NCI-H2107 treated with DMSO at 0.1 percent for 48 hours (cell line): ENCODE measurements around the gene RNF25.
A peak's percentile ranks its signal among the peaks of the same experiment; 100 is the strongest.

Source experiments
- DNase-seq: peaks from one replicate; lab custom pipeline; 2025; ENCODE audit not compliant: unreplicated experiment; lab: John Stamatoyannopoulos, UW

The RNF25 gene

GRCh38 chr2:218671654-218672566 is at the start of gene RNF25, which contains the start of gene STK36:
TSS of gene RNF25 (minus strand) at chr2:218672002. CDS start at chr2:218671970, 32 bp downstream.
TSS of gene STK36 (plus strand) at chr2:218672086. CDS start at chr2:218672830, 744 bp downstream.
- DNase-seq = peak; percentile 80

DNA sequence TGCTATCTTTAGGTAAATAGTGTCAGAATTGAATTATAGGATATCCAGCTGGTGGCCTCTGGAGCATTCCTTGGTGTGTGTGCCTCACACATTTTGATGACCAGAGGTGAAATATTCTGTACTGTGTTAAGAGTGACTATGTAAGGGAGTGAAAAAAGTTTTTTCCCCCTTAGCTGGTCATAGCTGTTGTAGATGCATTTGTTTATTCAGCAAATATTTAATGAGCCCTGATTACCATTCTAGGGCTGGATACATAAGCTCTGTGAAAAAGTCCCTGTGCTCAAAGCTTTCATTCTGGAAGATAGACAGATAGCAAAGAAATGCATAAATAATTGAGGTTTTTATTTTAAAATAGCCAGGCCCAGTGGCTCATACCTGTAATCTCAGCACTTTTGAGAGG is 49.7 kb upstream of the RNF25 start:
- no peak for DNase-seq

DNA sequence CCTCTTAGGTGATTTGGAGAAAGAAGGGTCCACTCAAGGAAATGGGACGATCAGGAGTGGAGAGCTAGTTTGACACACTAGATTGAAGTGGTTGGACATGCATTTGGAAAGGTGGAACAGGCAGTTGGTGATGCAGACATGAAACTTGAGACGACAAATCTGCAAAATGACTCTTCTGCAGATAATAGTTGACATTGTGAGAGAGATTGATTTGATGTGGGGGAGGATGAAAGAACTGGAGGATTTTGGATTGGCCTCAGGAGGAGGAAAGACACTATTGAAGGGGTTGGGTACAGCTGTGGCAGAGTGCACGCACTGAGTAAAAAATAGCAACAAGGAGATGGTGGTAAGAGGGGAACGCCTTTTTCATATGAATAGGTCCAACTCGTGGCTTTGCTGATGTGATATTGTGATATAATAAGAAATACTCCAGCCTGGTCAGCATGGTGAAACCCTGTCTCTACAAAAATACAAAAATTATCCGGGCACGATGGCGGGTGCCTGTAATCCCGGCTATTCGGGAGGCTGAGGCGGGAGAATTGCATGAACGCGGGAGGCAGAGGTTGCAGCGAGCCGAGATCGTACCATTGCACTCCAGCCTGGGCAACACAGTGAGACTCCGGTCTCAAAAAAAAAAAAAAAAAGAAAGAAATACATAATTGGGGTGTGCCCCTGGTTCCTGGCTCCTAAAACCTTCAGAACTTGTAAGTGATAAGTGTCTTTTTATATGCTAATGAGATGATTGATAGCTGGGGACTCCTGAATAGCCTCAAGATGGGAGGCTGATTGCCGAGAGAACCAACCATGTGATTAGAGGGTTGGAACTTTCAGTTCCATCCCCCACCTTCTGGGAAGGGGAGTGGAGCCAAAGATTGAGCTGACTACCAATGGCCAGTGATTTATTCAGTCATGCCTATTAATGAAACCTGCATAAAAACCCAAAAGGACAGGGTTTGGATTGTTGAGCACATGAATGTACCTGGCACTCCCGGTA is 48.5 kb upstream of the RNF25 start:
- no peak for DNase-seq

GRCh38 chr2:218719457-218719856 is 47.7 kb upstream of the RNF25 start:
- DNase-seq = no peak

DNA sequence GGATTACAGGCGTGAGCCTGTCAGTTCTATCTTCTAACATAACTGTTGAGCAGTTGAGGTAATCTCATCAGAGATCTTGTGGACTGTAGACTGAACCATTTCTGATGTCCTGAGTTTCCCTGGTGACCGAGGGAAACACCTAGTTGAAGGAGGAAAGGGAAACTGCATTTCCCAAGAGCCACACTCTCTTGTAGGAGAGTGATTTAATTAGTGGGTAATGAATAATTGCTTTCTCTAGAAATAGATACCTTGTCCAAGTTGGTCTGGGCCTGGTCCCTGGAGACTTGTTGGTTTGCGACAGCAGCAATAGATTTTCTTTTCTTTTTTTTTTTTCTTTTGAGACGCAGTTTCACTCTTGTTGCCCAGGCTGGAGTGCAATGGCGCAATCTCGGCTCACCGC is 46.3 kb upstream of the RNF25 start:
- DNase-seq = no peak

DNA sequence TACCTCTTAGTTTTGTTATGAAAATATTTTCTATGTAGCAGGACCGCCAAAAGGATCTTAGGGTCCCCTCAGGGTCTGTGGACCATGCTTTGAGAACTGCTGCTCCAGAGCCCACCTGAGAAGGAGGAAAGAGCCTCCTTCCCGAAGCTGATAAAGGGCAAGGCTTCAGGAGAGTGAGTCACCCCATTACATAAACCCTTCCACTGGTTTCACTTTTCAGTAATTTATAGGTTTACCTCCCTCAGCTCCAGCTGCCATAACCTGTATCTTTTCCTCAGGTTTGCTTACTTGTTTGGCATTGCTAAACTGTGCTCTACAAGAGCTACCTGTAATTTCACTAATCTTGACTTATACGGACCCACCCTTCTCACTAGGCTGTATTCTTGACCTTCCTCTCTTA is 45.5 kb upstream of the RNF25 start:
- no peak for DNase-seq

GRCh38 chr2:218716070-218716469 is 44.3 kb upstream of the RNF25 start:
- DNase-seq = no peak

DNA sequence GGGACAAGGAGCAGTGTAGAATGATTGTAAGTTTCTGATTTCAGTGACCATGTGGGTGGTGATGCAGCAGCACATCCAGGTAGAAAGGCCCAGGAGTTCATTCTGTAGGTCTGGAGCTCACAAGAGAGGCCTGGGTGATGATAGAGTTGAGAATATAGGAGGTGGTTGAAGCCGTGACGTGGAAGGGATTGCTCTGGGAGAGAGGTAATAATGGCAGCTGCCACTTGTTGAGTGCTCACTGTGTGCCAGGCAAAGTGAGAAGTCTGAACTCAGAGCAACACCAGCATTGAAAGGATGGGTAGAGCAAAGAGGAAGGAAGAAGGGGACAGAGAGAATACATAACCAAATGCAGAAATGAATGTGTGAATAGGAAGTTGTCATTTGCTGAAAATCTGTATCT is 42.1 kb upstream of the RNF25 start:
- no peak for DNase-seq

DNA sequence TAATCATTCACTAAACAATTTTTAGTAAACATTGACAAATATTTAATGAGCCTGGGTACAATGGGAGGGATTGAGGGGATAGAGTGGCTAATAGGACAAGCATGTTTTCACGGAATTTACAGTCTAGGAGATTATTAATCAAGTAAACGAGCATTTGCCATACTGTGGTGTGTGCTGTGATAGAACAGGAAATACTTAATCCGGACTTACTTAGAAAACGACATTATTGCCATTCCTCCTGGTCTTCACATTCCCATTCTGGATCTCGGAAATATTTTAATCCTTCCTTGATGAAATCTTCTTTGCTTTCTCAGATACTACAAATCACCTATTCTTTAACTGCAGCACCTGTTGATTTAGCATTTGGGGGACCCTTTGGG is 39.7 kb upstream of the RNF25 start:
- DNase-seq = no peak

- peak; percentile 77 for DNase-seq
These were observed 39.1 kb upstream of the RNF25 start, which contains the start of gene TTLL4 for GRCh38 chr2:218710687-218711549. TSS of gene TTLL4 (plus strand) at chr2:218710835. CDS start at chr2:218737677, 26,842 bp downstream.

DNA sequence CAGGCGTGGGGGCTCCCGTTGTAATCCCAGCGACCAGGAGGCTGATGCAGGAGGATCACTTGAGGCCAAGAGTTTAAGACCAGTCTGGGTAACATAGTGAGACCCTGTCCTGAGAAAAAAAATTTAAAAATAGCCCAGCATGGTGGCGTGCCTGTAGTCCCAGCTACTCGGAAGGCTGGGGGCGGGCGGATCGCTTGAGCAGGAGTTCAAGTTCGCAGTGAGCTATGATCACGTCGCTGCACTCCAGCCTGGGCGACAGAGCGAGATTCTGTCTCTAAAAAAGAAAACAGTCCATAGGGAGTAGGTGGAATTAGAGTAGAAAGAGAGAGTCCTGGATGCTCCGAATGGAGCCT is 38.5 kb upstream of the RNF25 start:
- DNase-seq = no peak

- DNase-seq = no peak
These were observed 38.1 kb upstream of the RNF25 start for GRCh38 chr2:218709908-218710307.

DNA sequence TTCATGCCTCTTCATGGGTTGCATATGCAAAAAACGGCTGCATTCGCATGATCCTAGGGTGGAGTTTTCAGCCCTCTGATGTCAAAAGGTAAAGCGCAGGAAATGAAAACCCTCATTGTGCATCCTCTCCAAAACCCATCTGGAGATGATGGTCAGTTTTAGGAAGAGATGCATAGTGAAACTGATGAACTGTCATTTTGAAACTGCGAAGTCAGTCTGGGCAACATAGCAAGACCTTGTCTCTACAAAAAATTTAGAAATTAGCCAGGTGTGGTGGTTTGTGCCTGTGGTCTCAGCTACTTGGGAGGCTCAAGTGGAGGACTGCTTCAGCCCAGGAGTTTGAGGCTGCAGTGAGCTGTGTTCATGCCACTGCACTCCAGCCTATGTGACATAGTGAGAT is 36.3 kb upstream of the RNF25 start:
- DNase-seq = no peak

DNA sequence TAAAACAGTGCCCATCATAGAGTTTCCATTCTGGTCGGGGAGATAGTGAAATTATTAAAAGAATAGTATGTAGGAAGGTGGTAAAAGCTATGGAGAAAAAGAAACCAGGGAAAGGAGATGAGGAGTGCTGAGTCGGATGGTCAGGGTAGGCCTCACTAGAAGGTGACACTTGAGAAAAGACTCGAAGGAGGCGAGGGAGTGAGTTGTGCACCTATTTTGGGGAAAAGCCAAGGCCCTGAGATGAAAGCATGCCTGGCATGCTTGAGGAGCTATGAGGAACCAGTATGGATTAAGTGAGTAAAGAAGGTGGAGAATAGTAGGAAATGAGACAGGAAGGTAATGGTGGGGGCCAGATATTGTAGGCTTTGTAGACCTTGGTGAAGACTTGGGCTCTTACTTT is 31.5 kb upstream of the RNF25 start:
- no peak for DNase-seq

DNA sequence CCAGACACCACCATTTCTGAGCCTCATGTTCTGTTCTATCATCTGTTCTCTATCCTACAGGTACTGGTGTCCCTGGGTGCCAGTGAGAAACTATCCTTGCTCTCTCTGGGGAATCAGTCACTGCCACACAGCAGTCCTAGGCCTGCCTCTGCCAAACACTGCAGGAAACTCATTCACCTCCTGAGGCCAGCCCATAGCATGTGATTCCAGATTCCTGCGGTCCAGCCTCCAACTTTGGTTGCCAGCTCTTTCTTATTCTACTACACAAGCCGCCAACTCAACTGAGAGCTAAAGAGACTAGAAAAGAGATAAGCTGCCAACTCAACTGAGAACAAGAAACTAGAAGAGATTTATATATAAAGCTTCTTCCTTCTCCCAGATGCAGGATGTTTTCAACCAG is 30.0 kb upstream of the RNF25 start:
- DNase-seq = no peak

- DNase-seq = no peak
These were observed 27.1 kb upstream of the RNF25 start for GRCh38 chr2:218698885-218699284.

- DNase-seq = no peak
These were observed 22.8 kb upstream of the RNF25 start for GRCh38 chr2:218694405-218695145.

GRCh38 chr2:218691234-218691633 is 19.4 kb upstream of the RNF25 start:
- DNase-seq = no peak

DNA sequence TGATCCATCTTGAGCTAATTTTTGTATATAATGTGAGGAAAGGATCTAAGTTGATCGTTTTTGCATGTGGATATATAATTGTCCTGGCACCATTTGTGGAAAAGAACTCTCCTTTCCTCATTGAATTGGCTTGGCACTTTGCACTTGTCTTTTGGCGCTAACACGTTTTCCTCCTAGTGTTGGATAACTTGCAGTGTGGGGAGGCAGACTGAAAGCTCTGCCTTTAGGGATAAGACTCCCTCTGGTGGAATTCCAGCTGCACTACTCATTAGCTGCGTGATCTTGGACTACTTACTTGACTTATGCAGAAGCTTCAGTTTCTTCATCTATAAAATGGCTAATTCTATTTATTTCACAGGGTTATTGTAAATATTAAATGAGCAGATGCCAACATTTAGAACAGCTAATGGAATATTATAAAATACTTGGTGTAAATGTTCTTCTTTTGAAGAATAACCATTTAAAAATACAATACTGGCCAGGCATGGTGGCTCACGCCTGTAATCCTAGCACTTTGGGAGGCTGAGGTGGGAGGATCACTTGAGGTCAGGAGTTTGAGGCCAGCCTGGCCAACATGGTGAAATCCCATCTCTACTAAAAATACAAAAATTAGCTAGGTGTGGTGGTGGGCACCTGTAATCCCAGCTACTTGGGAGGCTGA is 15.7 kb upstream of the RNF25 start:
- DNase-seq = peak; percentile 38
